ENCODE data around the gene PWWP2B. TPM values are rescaled to one million over a fixed set of nuclear protein-coding genes. Genes with fewer than 3 reads are reported as not detected.

PWWP2B gene
- total RNA-seq, 6 experiments from 2014 or later: 3.0 to 12.2 (median 5.1) TPM

DNA sequence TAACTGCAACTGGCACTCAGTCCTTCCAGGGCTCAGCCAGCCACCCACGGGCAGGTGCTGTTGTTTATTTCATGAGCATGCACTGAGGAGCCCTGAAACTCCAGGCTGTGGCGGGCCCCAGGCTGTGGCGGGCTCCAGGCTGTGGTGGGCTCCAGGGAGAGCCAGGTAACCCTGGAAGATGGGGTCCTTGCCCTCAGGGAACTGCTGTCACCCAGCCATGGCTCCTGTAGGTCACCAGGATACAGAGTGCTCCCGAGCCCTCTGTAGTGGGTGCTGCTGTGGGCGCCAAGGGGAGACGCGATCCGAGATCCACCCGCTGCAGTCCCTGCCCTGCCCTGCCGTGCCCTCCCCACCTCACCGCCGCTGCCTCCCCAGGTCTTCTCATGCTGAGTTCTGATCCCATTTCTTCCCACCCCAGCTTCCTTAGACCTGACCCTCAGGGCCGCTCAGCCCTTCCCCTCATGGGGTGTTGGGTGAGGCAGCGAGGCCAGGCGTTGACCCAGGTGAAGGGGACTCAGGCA lies 35.4 kb upstream of the PWWP2B start:
- ATAC-seq (peak in 1 of 4 donors; percentile 11), DNase-seq (no peak)
- Histone ChIP-seq H3K27me3 (no peaks in the 10 kb centered on the region), H3K27ac (no peak overlapping the region), H3K4me1 (no peaks in the 10 kb centered on the region), H3K4me3 (no peak overlapping the region), H3K36me3 (peaks cover 0 to 2% (median 0%) of the 10 kb centered on the region in 4 donors), H3K9me3 (no peaks in the 10 kb centered on the region)
- 72% methylated on average over 6 of the region's 15 CpGs for WGBS (ENCODE audit: insufficient coverage, low coverage, low lambda C conversion rate, missing lambda C conversion rate)
- TF ChIP-seq, protein P1, sequence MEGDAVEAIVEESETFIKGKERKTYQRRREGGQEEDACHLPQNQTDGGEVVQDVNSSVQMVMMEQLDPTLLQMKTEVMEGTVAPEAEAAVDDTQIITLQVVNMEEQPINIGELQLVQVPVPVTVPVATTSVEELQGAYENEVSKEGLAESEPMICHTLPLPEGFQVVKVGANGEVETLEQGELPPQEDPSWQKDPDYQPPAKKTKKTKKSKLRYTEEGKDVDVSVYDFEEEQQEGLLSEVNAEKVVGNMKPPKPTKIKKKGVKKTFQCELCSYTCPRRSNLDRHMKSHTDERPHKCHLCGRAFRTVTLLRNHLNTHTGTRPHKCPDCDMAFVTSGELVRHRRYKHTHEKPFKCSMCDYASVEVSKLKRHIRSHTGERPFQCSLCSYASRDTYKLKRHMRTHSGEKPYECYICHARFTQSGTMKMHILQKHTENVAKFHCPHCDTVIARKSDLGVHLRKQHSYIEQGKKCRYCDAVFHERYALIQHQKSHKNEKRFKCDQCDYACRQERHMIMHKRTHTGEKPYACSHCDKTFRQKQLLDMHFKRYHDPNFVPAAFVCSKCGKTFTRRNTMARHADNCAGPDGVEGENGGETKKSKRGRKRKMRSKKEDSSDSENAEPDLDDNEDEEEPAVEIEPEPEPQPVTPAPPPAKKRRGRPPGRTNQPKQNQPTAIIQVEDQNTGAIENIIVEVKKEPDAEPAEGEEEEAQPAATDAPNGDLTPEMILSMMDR (IDR thresholded peaks at IDR 0.05): no peak
- TF ChIP-seq POLR2A (IDR thresholded peaks at IDR 0.05): no peak
- intact Hi-C loops (cut with DNase I): no loop called here

DNA sequence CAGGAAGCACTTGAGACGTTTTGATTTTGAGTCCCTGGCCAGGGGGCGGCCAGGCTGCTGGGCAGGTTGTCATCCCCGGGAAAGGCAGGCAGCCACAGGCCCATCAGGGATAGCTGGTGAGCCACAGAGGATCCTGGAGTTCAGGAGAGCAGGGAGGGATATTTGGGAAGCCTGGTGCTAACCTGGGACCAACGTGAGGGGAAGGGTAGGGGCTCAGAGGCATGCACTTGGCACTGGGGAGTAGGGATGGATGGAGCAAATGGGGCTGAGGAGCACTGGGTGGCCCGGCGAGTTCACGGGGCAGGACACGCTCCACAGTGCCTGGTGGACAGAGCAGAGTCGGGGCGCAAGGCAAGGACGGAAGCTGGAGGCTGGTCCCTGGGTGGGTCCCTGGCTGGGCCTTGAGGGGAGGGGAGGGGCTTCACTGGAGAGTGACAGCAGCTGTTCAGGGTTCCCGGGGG lies 34.8 kb upstream of the PWWP2B start:
- H3K4me1 ChIP-seq: no peaks in the 10 kb centered on the region
- no peak overlapping the region for H3K27ac ChIP-seq
- no peak for TF ChIP-seq POLR2A (IDR thresholded peaks at IDR 0.05)
- TF ChIP-seq, protein P1 (IDR thresholded peaks at IDR 0.05): no peak
- H3K27me3 ChIP-seq: no peaks in the 10 kb centered on the region
- no peaks in the 10 kb centered on the region for H3K9me3 ChIP-seq
- H3K4me3 ChIP-seq: no peak overlapping the region
- peaks cover 0 to 2% (median 0%) of the 10 kb centered on the region in 4 donors for H3K36me3 ChIP-seq
- ATAC-seq (no peak), DNase-seq (peak in 2 of 3 donors; percentile 38 to 50)
- 85% methylated on average over 5 of the region's 12 CpGs for WGBS (ENCODE audit: insufficient coverage, low coverage, low lambda C conversion rate, missing lambda C conversion rate)
- intact Hi-C loops (cut with DNase I): no loop called here

DNA sequence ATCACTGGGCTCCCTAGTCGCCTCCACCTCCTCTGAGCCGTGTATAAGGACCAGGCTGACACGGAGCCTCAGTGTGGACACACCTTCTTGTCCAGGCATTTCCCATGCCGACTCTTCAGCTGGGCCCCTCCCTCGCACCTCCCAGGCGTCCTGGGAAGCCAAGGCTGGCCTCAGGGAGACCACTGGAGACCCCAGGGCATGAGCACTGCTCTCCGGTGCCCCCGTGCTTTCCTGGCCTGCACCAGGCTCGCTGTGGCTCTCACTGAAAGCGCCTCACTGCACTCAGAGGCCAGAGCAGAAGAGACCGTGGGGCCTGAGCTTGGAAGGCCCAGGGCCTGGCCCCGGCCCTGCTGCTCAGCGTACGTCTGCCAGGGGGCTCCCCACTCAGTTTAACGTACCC lies 33.6 kb upstream of the PWWP2B start:
- H3K4me1 ChIP-seq: no peaks in the 10 kb centered on the region
- peaks cover 0 to 2% (median 1%) of the 10 kb centered on the region in 4 donors for H3K36me3 ChIP-seq
- intact Hi-C loops (cut with DNase I): no loop called here
- no peak overlapping the region for H3K27ac ChIP-seq
- ATAC-seq (no peak), DNase-seq (peak in 1 of 3 donors; percentile 38)
- no peak overlapping the region for H3K4me3 ChIP-seq
- 87% methylated on average over 4 of the region's 15 CpGs for WGBS (ENCODE audit: insufficient coverage, low coverage, low lambda C conversion rate, missing lambda C conversion rate)
- TF ChIP-seq POLR2A (IDR thresholded peaks at IDR 0.05): no peak
- TF ChIP-seq, protein P1 (IDR thresholded peaks at IDR 0.05): no peak
- H3K9me3 ChIP-seq: no peaks in the 10 kb centered on the region
- no peaks in the 10 kb centered on the region for H3K27me3 ChIP-seq

DNA sequence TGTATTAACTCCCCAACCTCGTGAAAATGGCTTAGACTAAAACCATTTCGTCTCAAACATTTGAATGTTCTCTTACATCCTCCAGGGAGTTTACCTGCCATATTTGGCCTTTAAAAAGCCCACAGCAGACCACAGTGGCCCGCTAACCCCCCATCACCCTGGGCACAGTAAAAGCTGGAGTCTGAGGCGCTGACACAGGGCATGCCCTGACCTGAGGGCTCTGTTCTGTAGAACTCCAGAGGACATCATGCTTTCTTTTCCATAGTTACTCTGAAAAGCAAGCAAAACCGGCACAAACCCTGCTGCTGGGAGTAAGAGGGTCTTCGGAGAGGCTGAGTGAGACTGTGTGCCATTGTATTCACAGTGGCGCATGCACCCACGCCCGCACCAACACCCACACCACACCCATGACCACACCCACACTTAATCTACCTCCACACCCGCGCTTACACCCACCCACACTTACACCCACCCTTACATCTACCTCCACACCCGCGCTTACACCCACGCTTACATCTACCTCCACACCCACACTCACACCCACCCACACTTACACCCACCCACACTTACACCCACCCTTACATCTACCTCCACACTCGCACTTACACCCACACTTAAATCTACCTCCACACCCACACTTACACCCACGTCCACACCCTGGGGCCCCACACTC lies 32.9 kb upstream of the PWWP2B start:
- DNase-seq (peak in 1 of 3 donors; percentile 39), ATAC-seq (peak; percentile 37 to 90 (median 56))
- no peak overlapping the region for H3K4me3 ChIP-seq
- 33% methylated on average over 8 of the region's 16 CpGs for WGBS (ENCODE audit: insufficient coverage, low coverage, low lambda C conversion rate, missing lambda C conversion rate)
- intact Hi-C loops (cut with DNase I): no loop called here
- H3K9me3 ChIP-seq: no peaks in the 10 kb centered on the region
- peaks cover 0 to 2% (median 1%) of the 10 kb centered on the region in 4 donors for H3K36me3 ChIP-seq
- no peaks in the 10 kb centered on the region for H3K4me1 ChIP-seq
- no peaks in the 10 kb centered on the region for H3K27me3 ChIP-seq
- TF ChIP-seq, protein P1 (IDR thresholded peaks at IDR 0.05): no peak
- TF ChIP-seq POLR2A (IDR thresholded peaks at IDR 0.05): no peak
- H3K27ac ChIP-seq: no peak overlapping the region
